Measurements from ENCODE around the gene TUBB2A. TPM values are rescaled to one million over a fixed set of nuclear protein-coding genes. Genes with fewer than 3 reads are reported as not detected.

TUBB2A gene
- total and polyA plus RNA-seq, 2 of the 4 experiments (the other 2 are of a cell fraction): 164 to 264 TPM

GRCh38 chr6:3199382-3199781 lies 42.0 kb upstream of the TUBB2A start:
- Histone ChIP-seq H3K36me3 (ENCODE audit: control insufficient read depth, insufficient read depth, low read length) (no peaks in the 10 kb centered on the region), H2BK5ac (ENCODE audit: low read depth, low read length, poor library complexity, severe bottlenecking) (no peak overlapping the region), H3K9me1 (ENCODE audit: insufficient read depth, low read length) (no peaks in the 10 kb centered on the region; the same call in 1 of the 2 replicates), H4K20me1 (ENCODE audit: insufficient read depth, low read length) (no peaks in the 10 kb centered on the region), H3K56ac (ENCODE audit: extremely low read depth, insufficient read depth, low read length) (no peak overlapping the region), H3K79me1 (ENCODE audit: low read depth in 1 of 2, low read length in 2 of 2) (no peaks in the 10 kb centered on the region), H2BK120ac (ENCODE audit: low read depth, low read length) (no peak overlapping the region), H2AK9ac (replicated peaks; ENCODE audit: low read depth, low read length, poor library complexity) (no peak overlapping the region), H4K91ac (ENCODE audit: insufficient read depth, low read depth, low read length) (no peak overlapping the region), H3K14ac (replicated peaks; ENCODE audit: low read depth, low read length) (no peak overlapping the region), H3K9me3 (ENCODE audit: control insufficient read depth, insufficient read depth, low read length) (no peaks in the 10 kb centered on the region), H3K4me2 (ENCODE audit: low read depth, low read length) (no peak overlapping the region), H4K8ac (ENCODE audit: low read depth in 2 of 2, low read length in 2 of 2) (no peak overlapping the region), H4K5ac (ENCODE audit: low read depth, low read length) (no peak overlapping the region), H2BK20ac (ENCODE audit: low read depth, low read length) (no peak overlapping the region), H3K18ac (ENCODE audit: low read depth, low read length) (no peak overlapping the region), H2AFZ (replicated peaks; ENCODE audit: low read length, poor library complexity) (no peak overlapping the region), H3K23ac (ENCODE audit: low read depth, low read length) (no peak overlapping the region), H3K4me1 (ENCODE audit: control insufficient read depth, insufficient read depth, low read length) (peaks cover 6% of the 10 kb centered on the region), H3K9ac (ENCODE audit: low read depth, low read length) (no peak overlapping the region), H2AK5ac (ENCODE audit: low read depth, low read length) (no peak overlapping the region), H3K4me3 (ENCODE audit: insufficient read depth, low read depth, low read length) (no peak overlapping the region), H3K27ac (ENCODE audit: insufficient read depth, low read length) (no peak overlapping the region), H3K4ac (ENCODE audit: low read depth, low read length) (no peak overlapping the region), H3K27me3 (ENCODE audit: control insufficient read depth, insufficient read depth, low read length) (peaks cover 4% of the 10 kb centered on the region; the same call in 1 of the 2 replicates), H2BK15ac (ENCODE audit: low read depth, low read length) (no peak overlapping the region)
- DNase-seq (no peak), ATAC-seq (ENCODE audit: low read depth) (no peak)
- dilution Hi-C loops (cut with HindIII; ENCODE audit: low sequenced_read_pairs, unreplicated experiment) (no loop called here), intact Hi-C loops (cut with micrococcal nuclease) (no loop called here), in situ Hi-C loops (cut with MboI; ENCODE audit: low sequenced_read_pairs) (no loop called here)
- whole genome bisulfite sequencing, 2 experiments (ENCODE audit: extremely low coverage in 2 of 2, insufficient read length in 1 of 2): no CpG with 5 or more reads among the region's 5 CpGs
- CTCF ChIA-PET: no interaction called here
- no TSS peak for BruUV-seq (replicated peaks)
- POLR2A ChIA-PET (ENCODE audit: unreplicated experiment): no interaction called here
- TF ChIP-seq CEBPB (IDR thresholded peaks at IDR 0.05; ENCODE audit: low read depth, low read length) (no peak), NFE2L2 (IDR thresholded peaks at IDR 0.05; ENCODE audit: low read depth, low read length) (no peak), MAFK (IDR thresholded peaks at IDR 0.05; ENCODE audit: low read depth, low read length) (no peak), RCOR1 (IDR thresholded peaks at IDR 0.05; ENCODE audit: insufficient replicate concordance, low read length) (no peak), RFX5 (IDR thresholded peaks at IDR 0.05; ENCODE audit: low read depth, low read length) (no peak), BHLHE40 (IDR thresholded peaks at IDR 0.05; ENCODE audit: low read depth, low read length) (no peak), MXI1 (IDR thresholded peaks at IDR 0.05; ENCODE audit: borderline replicate concordance, low read depth, low read length) (no peak), RAD21 (IDR thresholded peaks at IDR 0.05; ENCODE audit: low read length) (no peak), ELK1 (IDR thresholded peaks at IDR 0.05; ENCODE audit: borderline replicate concordance, low read depth, low read length) (no peak), FOS (IDR thresholded peaks at IDR 0.05; ENCODE audit: low read depth, low read length) (no peak), MAZ (IDR thresholded peaks at IDR 0.05; ENCODE audit: borderline replicate concordance, low read depth, low read length) (no peak)
- TF ChIP-seq, protein P1, sequence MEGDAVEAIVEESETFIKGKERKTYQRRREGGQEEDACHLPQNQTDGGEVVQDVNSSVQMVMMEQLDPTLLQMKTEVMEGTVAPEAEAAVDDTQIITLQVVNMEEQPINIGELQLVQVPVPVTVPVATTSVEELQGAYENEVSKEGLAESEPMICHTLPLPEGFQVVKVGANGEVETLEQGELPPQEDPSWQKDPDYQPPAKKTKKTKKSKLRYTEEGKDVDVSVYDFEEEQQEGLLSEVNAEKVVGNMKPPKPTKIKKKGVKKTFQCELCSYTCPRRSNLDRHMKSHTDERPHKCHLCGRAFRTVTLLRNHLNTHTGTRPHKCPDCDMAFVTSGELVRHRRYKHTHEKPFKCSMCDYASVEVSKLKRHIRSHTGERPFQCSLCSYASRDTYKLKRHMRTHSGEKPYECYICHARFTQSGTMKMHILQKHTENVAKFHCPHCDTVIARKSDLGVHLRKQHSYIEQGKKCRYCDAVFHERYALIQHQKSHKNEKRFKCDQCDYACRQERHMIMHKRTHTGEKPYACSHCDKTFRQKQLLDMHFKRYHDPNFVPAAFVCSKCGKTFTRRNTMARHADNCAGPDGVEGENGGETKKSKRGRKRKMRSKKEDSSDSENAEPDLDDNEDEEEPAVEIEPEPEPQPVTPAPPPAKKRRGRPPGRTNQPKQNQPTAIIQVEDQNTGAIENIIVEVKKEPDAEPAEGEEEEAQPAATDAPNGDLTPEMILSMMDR (conservative IDR thresholded peaks at IDR 0.05; ENCODE audit: low read depth, low read length): no peak

Measured in IMR-90 (cell line).